GM12878 (cell line): Measurements from ENCODE around the gene ITCH. TPM values are rescaled to one million over a fixed set of nuclear protein-coding genes. Genes with fewer than 3 reads are reported as not detected.

Source experiments
- CBX3 ChIP-seq: fragments of 200-600 bp; sonication (generic); IDR thresholded peaks from 2 replicates; pipeline ENCODE4 v1.6.1; 2016; ENCODE audit warnings: low read depth, borderline replicate concordance
- CTCF ChIP-seq, 3 experiments: IDR thresholded peaks in 2 of 3; conservative IDR thresholded peaks in 1 of 3; 2 replicates each; pipeline ENCODE4 v1.5.1; 2011; ENCODE audit warnings: low read depth in 3 of 3, low read length in 3 of 3, mild to moderate bottlenecking in 3 of 3, control low read depth in 2 of 3, moderate library complexity in 2 of 3, inconsistent platforms in 1 of 3, mixed read lengths in 1 of 3; ENCODE audit not compliant: control insufficient read depth in 2 of 3, insufficient read depth in 1 of 3; ENCODE audit errors: extremely low read depth in 1 of 3
- FOXK2 ChIP-seq: fragments of 450-650 bp; IDR thresholded peaks from 2 replicates; pipeline ENCODE4 v1.6.1; 2017; ENCODE audit warnings: mild to moderate bottlenecking, moderate library complexity
- IKZF2 ChIP-seq, 2 experiments: fragments of 450-650 bp; IDR thresholded peaks; 2 replicates each; pipeline ENCODE4 v1.6.1; 2017; ENCODE audit warnings: mild to moderate bottlenecking in 2 of 2, moderate library complexity in 2 of 2
- KLF5 ChIP-seq: fragments of 450-650 bp; IDR thresholded peaks from 2 replicates; pipeline ENCODE4 v1.6.1; 2014; ENCODE audit warnings: mild to moderate bottlenecking; ENCODE audit not compliant: partially characterized antibody
- NFYA ChIP-seq: IDR thresholded peaks from 2 replicates; pipeline ENCODE4 v1.6.1; 2011; ENCODE audit warnings: low read depth, mild to moderate bottlenecking, low read length, improper control_type of control experiment, borderline replicate concordance
- PRDM15 ChIP-seq: fragments of 450-650 bp; formaldehyde crosslinking; IDR thresholded peaks from 2 replicates; pipeline ENCODE4 v1.4.0; 2020; ENCODE audit warnings: mild to moderate bottlenecking, moderate library complexity
- SMARCA5 ChIP-seq: fragments of 450-650 bp; IDR thresholded peaks from 2 replicates; pipeline ENCODE4 v1.6.1; 2017; ENCODE audit warnings: mild to moderate bottlenecking
- TCF3 ChIP-seq: IDR thresholded peaks from 2 replicates; pipeline ENCODE4 v1.6.1; 2012; ENCODE audit warnings: low read depth, mild to moderate bottlenecking, low read length, borderline replicate concordance; ENCODE audit not compliant: insufficient read depth
- polyA plus RNA-seq, 11 experiments: library from polyadenylated mRNA; depleted of rRNA in 4 of 11; unstranded in 6 of 11; stranded (reverse) in 5 of 11; fragments of >200 nt; fragmentation: Nextera tagmentation in 4 of 11; fragmentation: Illumina TruSeq in 1 of 11; extraction: Ambion mirVana in 4 of 11; extraction: Trizol in 1 of 11; gene quantifications; 1 replicate in 1 of 11; 2 replicates in 10 of 11; pipeline versions ENCODE4 v1.2.1 to v1.2.3, GENCODE V29; 2011 to 2016; ENCODE audit warnings: inconsistent platforms in 2 of 11, missing spikeins in 2 of 11, low read depth in 1 of 11
- total RNA-seq, 4 experiments: library from RNA; depleted of rRNA in 3 of 4; stranded (reverse); fragments of >200 nt in 3 of 4; fragmentation: Illumina TruSeq in 1 of 4; extraction: Trizol in 1 of 4; gene quantifications; 2 replicates each; pipeline versions ENCODE4 v1.2.1 to v1.2.3, GENCODE V29; 2013 to 2021

ITCH gene
- total and polyA plus RNA-seq, 10 of the 15 experiments (the other 5 are each of a cell fraction or from before 2014, with no cell fraction given), result 7.5 to 46.1 (median 21.5) TPM

GRCh38 chr20:34507702-34508413, 144.8 kb downstream of the ITCH start (continued):
- TF ChIP-seq CTCF (IDR thresholded peaks at IDR 0.05 in 2 of 3, conservative IDR thresholded peaks at IDR 0.05 in 1 of 3; ENCODE audit: control insufficient read depth in 2 of 3, extremely low read depth in 1 of 3, insufficient read depth in 1 of 3, low read depth in 3 of 3, low read length in 3 of 3) (no peak), TCF3 (no peak), CBX3 (no peak), IKZF2 (IDR thresholded peaks at IDR 0.05) (no peak), NFYA (no peak), SMARCA5 (no peak), PRDM15 (CRISPR knock-in tag) (no peak), FOXK2 (no peak), KLF5 (no peak)
- TF ChIP-seq, all 136 proteins: peak for 0
